K562 (cell line): Measurements from ENCODE around the gene LPCAT1. TPM values are rescaled to one million over a fixed set of nuclear protein-coding genes. Genes with fewer than 3 reads are reported as not detected.

Source experiments
- ATAC-seq: fragments of 200-7000 bp; cut with Tn5 transposase; 3 replicates; pipeline ENCODE4 v1.9.1; 2020; ENCODE audit warnings: moderate library complexity
- BruUV-seq: library from RNA; stranded (reverse); fragments of 400-500 nt; replicated peaks from 2 replicates; lab custom pipeline; 2021; lab: Mats Ljungman, UMichigan
- CTCF ChIA-PET: fragments of 300-600 bp; formaldehyde crosslinking; extraction: SDS; loops from one replicate; lab custom pipeline; 2021; ENCODE audit warnings: low intra/inter-chr PET ratio; lab: Yijun Ruan, JAX
- POLR2A ChIA-PET: fragments of 300-600, 350-650 bp; sonication (Branson Sonifier 250); formaldehyde crosslinking; extraction: SDS; loops from one replicate; lab custom pipeline; 2021; ENCODE audit warnings: antibody characterized with exemption, inconsistent platforms; lab: Yijun Ruan, JAX
- DNase-seq, 4 experiments: peaks; one replicate each; pipeline versions ENCODE4 v3.0.0 to v3.0.0-alpha.2; 2011 to 2018; ENCODE audit warnings: low spot score in 3 of 4, mixed read lengths in 3 of 4; ENCODE audit errors: extremely low read depth in 1 of 4
- FAIRE-seq: peaks from 2 replicates; lab custom pipeline; 2011; peaks lifted over from hg19 to GRCh38; lab: Jason Lieb, UNC
- H2AFZ ChIP-seq: 2 replicates; pipeline ENCODE4 v1.6.0; 2011; ENCODE audit warnings: low read depth, low read length, control low read depth, inconsistent platforms
- H3K27ac ChIP-seq: fragments of 200-600 bp; 3 replicates; pipeline ENCODE4 v1.8.0; 2011; ENCODE audit warnings: low read depth, mild to moderate bottlenecking, control low read depth, inconsistent platforms, low read length, moderate library complexity, mixed read lengths; ENCODE audit errors: extremely low read depth
- H3K27me3 ChIP-seq, 2 experiments: fragments of 300-600 bp in 1 of 2; 2 replicates in 1 of 2; 3 replicates in 1 of 2; pipeline versions ENCODE4 v1.6.0 to v1.8.0; 2011; ENCODE audit warnings: inconsistent platforms in 2 of 2, low read length in 2 of 2, mild to moderate bottlenecking in 1 of 2, mixed read lengths in 1 of 2, moderate library complexity in 1 of 2; ENCODE audit not compliant: control insufficient read depth in 2 of 2, insufficient read depth in 2 of 2
- H3K36me3 ChIP-seq: fragments of 300-600 bp; 3 replicates; pipeline ENCODE4 v1.8.0; 2011; ENCODE audit warnings: mild to moderate bottlenecking, low read length, inconsistent platforms; ENCODE audit not compliant: control insufficient read depth, insufficient read depth
- H3K4me1 ChIP-seq, 2 experiments: fragments of 200-600 bp in 1 of 2; replicated peaks in 1 of 2; 2 replicates in 1 of 2; 3 replicates in 1 of 2; pipeline versions ENCODE4 v1.5.1 to v1.8.0; 2011; ENCODE audit warnings: inconsistent platforms in 2 of 2, low read length in 2 of 2, mild to moderate bottlenecking in 1 of 2, mixed read lengths in 1 of 2, moderate library complexity in 1 of 2; ENCODE audit not compliant: control insufficient read depth in 2 of 2, insufficient read depth in 2 of 2
- H3K4me2 ChIP-seq: 2 replicates; pipeline ENCODE4 v1.6.1; 2011; ENCODE audit warnings: low read length, control low read depth, inconsistent platforms, mixed read lengths; ENCODE audit not compliant: insufficient read depth
- H3K4me3 ChIP-seq: fragments of 200-600 bp; sonication (generic), shearing (Covaris generic); 2 replicates; pipeline ENCODE4 v1.5.1; 2016; ENCODE audit warnings: control low read depth, inconsistent platforms
- H3K79me2 ChIP-seq: fragments of 200-600 bp; 3 replicates; pipeline ENCODE4 v1.8.0; 2011; ENCODE audit warnings: low read length, inconsistent platforms; ENCODE audit not compliant: control insufficient read depth, insufficient read depth
- H3K9ac ChIP-seq, 2 experiments: 2 replicates each; pipeline versions ENCODE4 v1.6.0 to v1.6.1; 2011; ENCODE audit warnings: low read depth in 2 of 2, low read length in 2 of 2, control low read depth in 1 of 2, inconsistent platforms in 1 of 2, mild to moderate bottlenecking in 1 of 2, mixed read lengths in 1 of 2; ENCODE audit not compliant: insufficient read depth in 1 of 2
- H3K9me1 ChIP-seq: one replicate; pipeline ENCODE4 v1.6.0; 2011; ENCODE audit warnings: inconsistent platforms, mild to moderate bottlenecking, low read length, moderate library complexity; ENCODE audit not compliant: control insufficient read depth, insufficient read depth
- H3K9me3 ChIP-seq: replicated peaks from 2 replicates; pipeline ENCODE4 v1.5.1; 2011; ENCODE audit warnings: low read depth, low read length, inconsistent platforms; ENCODE audit not compliant: control insufficient read depth, insufficient read depth
- H4K20me1 ChIP-seq: replicated peaks from 2 replicates; pipeline ENCODE4 v1.6.1; 2011; ENCODE audit warnings: low read length, inconsistent platforms, mixed read lengths; ENCODE audit not compliant: control insufficient read depth, insufficient read depth
- CREM ChIP-seq: IDR thresholded peaks from 2 replicates; pipeline ENCODE4 v1.6.1; 2014; ENCODE audit warnings: antibody characterized with exemption, low read depth
- DMBX1 ChIP-seq: fragments of 250-450 bp; sonication (Bioruptor Pico); IDR thresholded peaks from 2 replicates; pipeline ENCODE4 v1.8.0; 2022; ENCODE audit warnings: inconsistent platforms, mild to moderate bottlenecking, moderate library complexity, borderline replicate concordance
- EGR1 ChIP-seq: fragments of 450-650 bp; conservative IDR thresholded peaks from 2 replicates; pipeline ENCODE4 v1.6.1; 2017; ENCODE audit warnings: mild to moderate bottlenecking
- ELF2 ChIP-seq: fragments of 250-450 bp; sonication (Bioruptor Pico); IDR thresholded peaks from 2 replicates; pipeline ENCODE4 v1.5.0; 2021; ENCODE audit warnings: mild to moderate bottlenecking
- HMG20A ChIP-seq: fragments of 450-650 bp; formaldehyde crosslinking; conservative IDR thresholded peaks from 2 replicates; pipeline ENCODE4 v1.4.0; 2020; ENCODE audit warnings: mild to moderate bottlenecking, mixed read lengths
- LARP7 ChIP-seq: fragments of 450-650 bp; IDR thresholded peaks from 2 replicates; pipeline ENCODE4 v1.6.1; 2016
- PHTF2 ChIP-seq: fragments of 250-450 bp; sonication (Bioruptor Pico); IDR thresholded peaks from 2 replicates; pipeline ENCODE4 v1.5.0; 2021; ENCODE audit warnings: mild to moderate bottlenecking
- TEAD4 ChIP-seq, 2 experiments: sonication (generic) in 1 of 2; formaldehyde crosslinking in 1 of 2; IDR thresholded peaks; 2 replicates each; pipeline versions ENCODE4 v1.6.1 to v1.8.0; 2012 to 2022; ENCODE audit warnings: borderline replicate concordance in 1 of 2, inconsistent platforms in 1 of 2, low read length in 1 of 2, mild to moderate bottlenecking in 1 of 2, missing genetic modification reagents in 1 of 2
- ZNF778 ChIP-seq: fragments of 450-650 bp; formaldehyde crosslinking; IDR thresholded peaks from 2 replicates; pipeline ENCODE4 v1.4.0; 2020; ENCODE audit warnings: mild to moderate bottlenecking, moderate library complexity
- WGBS: fragments of 100-300 bp; shearing (Covaris generic); methylation state at CpG from one replicate; pipeline ENCODE4 v1.1.6; 2016; ENCODE audit warnings: low coverage, mixed read lengths; ENCODE audit not compliant: insufficient coverage; ENCODE audit errors: missing lambda C conversion rate; 5-methylcytosine and 5-hydroxymethylcytosine counted together
- in situ Hi-C: fragments of 300-500 bp; cut with MboI; formaldehyde crosslinking; loops from 4 replicates; pipeline ENCODE4 v1.15.0; 2018; ENCODE audit warnings: inconsistent platforms, mixed read lengths
- intact Hi-C: fragments of 100-400 bp; cut with micrococcal nuclease; formaldehyde crosslinking; loops from 2 replicates; pipeline ENCODE4 v1.14.2; 2022
- polyA plus RNA-seq, 8 experiments: library from polyadenylated mRNA; depleted of rRNA in 4 of 8; stranded (reverse) in 5 of 8; unstranded in 3 of 8; fragments of >200 nt; fragmentation: Nextera tagmentation in 2 of 8; fragmentation: Illumina TruSeq in 1 of 8; extraction: Ambion mirVana in 2 of 8; extraction: Trizol in 1 of 8; gene quantifications; 2 replicates each; pipeline versions ENCODE4 v1.2.1 to v1.2.3, GENCODE V29; 2011 to 2014; ENCODE audit warnings: inconsistent platforms in 1 of 8, missing spikeins in 1 of 8
- total RNA-seq, 7 experiments: library from RNA; depleted of rRNA in 6 of 7; stranded (reverse); fragments of >200 nt in 6 of 7; fragmentation: Illumina TruSeq in 2 of 7; extraction: Trizol in 2 of 7; gene quantifications; 2 replicates each; pipeline versions ENCODE4 v1.2.1 to v1.2.3, GENCODE V29; 2011 to 2021; ENCODE audit warnings: low replicate concordance in 1 of 7
- TF ChIP-seq, protein P1 (sequence below): fragments of 250-450 bp; sonication (Bioruptor Pico); IDR thresholded peaks from 2 replicates; pipeline ENCODE4 v1.9.0; 2021; ENCODE audit warnings: mild to moderate bottlenecking, inconsistent platforms
- TF ChIP-seq, protein P2 (sequence below): sonication (generic); formaldehyde crosslinking; IDR thresholded peaks from 2 replicates; pipeline ENCODE4 v1.8.1; 2022; ENCODE audit warnings: missing genetic modification reagents
- TF ChIP-seq, protein P3 (sequence below): fragments of 450-650 bp; formaldehyde crosslinking; conservative IDR thresholded peaks from 2 replicates; pipeline ENCODE4 v1.4.0; 2022; ENCODE audit warnings: mild to moderate bottlenecking, missing genetic modification characterization

The LPCAT1 gene
- total and polyA plus RNA-seq, 9 of the 15 experiments (the other 6 are each of a cell fraction or from before 2014, with no cell fraction given), result 0.14 to 18.4 (median 13.9) TPM

DNA sequence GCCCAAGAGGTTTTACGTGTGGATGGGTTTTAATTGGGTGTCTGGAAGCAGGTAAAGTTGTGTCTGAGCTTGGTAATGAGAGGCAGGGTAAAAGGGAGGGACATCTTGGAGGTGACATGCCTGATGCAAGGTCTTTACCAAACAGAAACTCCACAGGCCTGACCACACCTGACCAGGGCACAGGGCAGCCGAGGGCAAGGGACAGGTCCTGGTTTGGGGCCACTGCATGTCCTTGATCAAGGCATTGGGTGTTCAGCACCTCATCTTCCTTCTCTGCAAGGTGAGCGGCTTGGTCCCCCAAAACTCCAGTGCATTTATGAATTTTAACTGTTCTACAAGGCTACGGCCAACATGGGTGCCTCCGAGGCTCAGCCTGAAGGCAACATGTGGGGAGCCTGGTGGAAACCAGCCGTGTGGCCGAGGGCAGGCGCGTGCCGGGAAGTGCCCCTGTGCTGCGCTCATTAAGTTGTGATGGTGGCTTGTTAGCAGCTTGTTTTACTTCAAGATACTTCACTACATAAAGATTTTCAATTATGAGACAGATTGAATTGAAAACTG, 30.7 kb upstream of the LPCAT1 start:
- ChIA-PET CTCF (no interaction called here), POLR2A (interaction anchor here (0.8 to 1.7 kb wide), 2 partner anchors 12 to 70 kb away, joined by 3 to 4 read pairs; no protein-coding TSS in a partner anchor)
- ATAC-seq (no peak), FAIRE-seq (no peak), DNase-seq (peak in 1 of 4 experiments; percentile 8)
- intact Hi-C loops, result no loop called here
- no peaks in the 10 kb centered on the region for H3K36me3 ChIP-seq
- peaks cover 74 to 92% of the 10 kb centered on the region in 2 experiments for H3K27me3 ChIP-seq
- H3K9me1 ChIP-seq, result no peaks in the 10 kb centered on the region
- peaks cover 15% of the 10 kb centered on the region for H4K20me1 ChIP-seq
- no peak overlapping the region for H3K9ac ChIP-seq
- under 1% methylated on average over 11 of the region's 11 CpGs for WGBS
- TF ChIP-seq, protein P1, sequence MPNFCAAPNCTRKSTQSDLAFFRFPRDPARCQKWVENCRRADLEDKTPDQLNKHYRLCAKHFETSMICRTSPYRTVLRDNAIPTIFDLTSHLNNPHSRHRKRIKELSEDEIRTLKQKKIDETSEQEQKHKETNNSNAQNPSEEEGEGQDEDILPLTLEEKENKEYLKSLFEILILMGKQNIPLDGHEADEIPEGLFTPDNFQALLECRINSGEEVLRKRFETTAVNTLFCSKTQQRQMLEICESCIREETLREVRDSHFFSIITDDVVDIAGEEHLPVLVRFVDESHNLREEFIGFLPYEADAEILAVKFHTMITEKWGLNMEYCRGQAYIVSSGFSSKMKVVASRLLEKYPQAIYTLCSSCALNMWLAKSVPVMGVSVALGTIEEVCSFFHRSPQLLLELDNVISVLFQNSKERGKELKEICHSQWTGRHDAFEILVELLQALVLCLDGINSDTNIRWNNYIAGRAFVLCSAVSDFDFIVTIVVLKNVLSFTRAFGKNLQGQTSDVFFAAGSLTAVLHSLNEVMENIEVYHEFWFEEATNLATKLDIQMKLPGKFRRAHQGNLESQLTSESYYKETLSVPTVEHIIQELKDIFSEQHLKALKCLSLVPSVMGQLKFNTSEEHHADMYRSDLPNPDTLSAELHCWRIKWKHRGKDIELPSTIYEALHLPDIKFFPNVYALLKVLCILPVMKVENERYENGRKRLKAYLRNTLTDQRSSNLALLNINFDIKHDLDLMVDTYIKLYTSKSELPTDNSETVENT, result no peak
- TF ChIP-seq DMBX1 (CRISPR knock-in tag), result no peak
- TF ChIP-seq CREM, result no peak
- TF ChIP-seq PHTF2, result no peak
- no peak for TF ChIP-seq TEAD4 (IDR thresholded peaks at IDR 0.05; ENCODE audit: low read length)
- no peak for TF ChIP-seq TEAD4 (CRISPR knock-in tag; IDR thresholded peaks at IDR 0.05; ENCODE audit: borderline replicate concordance)
- no peak for TF ChIP-seq ELF2 (CRISPR knock-in tag)
- no peak for TF ChIP-seq EGR1
- TF ChIP-seq, protein P2, sequence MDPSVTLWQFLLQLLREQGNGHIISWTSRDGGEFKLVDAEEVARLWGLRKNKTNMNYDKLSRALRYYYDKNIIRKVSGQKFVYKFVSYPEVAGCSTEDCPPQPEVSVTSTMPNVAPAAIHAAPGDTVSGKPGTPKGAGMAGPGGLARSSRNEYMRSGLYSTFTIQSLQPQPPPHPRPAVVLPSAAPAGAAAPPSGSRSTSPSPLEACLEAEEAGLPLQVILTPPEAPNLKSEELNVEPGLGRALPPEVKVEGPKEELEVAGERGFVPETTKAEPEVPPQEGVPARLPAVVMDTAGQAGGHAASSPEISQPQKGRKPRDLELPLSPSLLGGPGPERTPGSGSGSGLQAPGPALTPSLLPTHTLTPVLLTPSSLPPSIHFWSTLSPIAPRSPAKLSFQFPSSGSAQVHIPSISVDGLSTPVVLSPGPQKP (CRISPR knock-in tag), result no peak
- TF ChIP-seq HMG20A (CRISPR knock-in tag), result no peak
- TF ChIP-seq LARP7, result no peak
- TF ChIP-seq, protein P3, sequence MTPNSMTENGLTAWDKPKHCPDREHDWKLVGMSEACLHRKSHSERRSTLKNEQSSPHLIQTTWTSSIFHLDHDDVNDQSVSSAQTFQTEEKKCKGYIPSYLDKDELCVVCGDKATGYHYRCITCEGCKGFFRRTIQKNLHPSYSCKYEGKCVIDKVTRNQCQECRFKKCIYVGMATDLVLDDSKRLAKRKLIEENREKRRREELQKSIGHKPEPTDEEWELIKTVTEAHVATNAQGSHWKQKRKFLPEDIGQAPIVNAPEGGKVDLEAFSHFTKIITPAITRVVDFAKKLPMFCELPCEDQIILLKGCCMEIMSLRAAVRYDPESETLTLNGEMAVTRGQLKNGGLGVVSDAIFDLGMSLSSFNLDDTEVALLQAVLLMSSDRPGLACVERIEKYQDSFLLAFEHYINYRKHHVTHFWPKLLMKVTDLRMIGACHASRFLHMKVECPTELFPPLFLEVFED (CRISPR knock-in tag), result no peak
- no peak for TF ChIP-seq ZNF778 (CRISPR knock-in tag)
- in situ Hi-C loops, result no loop called here
- BruUV-seq, result no TSS peak
- no peaks in the 10 kb centered on the region for H3K9me3 ChIP-seq
- no peak overlapping the region for H3K4me3 ChIP-seq
- H3K4me2 ChIP-seq, result no peak overlapping the region
- H3K27ac ChIP-seq, result no peak overlapping the region
- peaks cover 0 to 19% of the 10 kb centered on the region in 2 experiments; a peak in 2 of 5 replicates for H3K4me1 ChIP-seq
- H3K79me2 ChIP-seq, result no peaks in the 10 kb centered on the region
- no peak overlapping the region for H2AFZ ChIP-seq
